AG09319 (cell line): ENCODE results near the gene RPL10.

ENCODE experiments used
- DNase-seq: peaks from one replicate; pipeline ENCODE4 v3.0.0-alpha.2; 2010; ENCODE audit warnings: low read depth; ENCODE audit errors: extremely low read depth
- CTCF ChIP-seq: IDR thresholded peaks from 2 replicates; pipeline ENCODE4 v1.5.1; 2011; ENCODE audit warnings: low read depth, mild to moderate bottlenecking, inconsistent platforms, low read length, moderate library complexity

Gene RPL10

GRCh38 chrX:154411981-154412340 is 13.8 kb downstream of the RPL10 start:
- DNase-seq: no peak
- TF ChIP-seq CTCF: no peak

GRCh38 chrX:154412468-154412867 is 14.3 kb downstream of the RPL10 start:
- DNase-seq: no peak
- TF ChIP-seq CTCF: no peak

- TF ChIP-seq CTCF: no peak
- DNase-seq: no peak
Observed at GRCh38 chrX:154413142-154413541, 15.0 kb downstream of the RPL10 start.

GRCh38 chrX:154417157-154417556 is 19.0 kb downstream of the RPL10 start:
- no peak for DNase-seq
- no peak for TF ChIP-seq CTCF

- TF ChIP-seq CTCF: no peak
Observed at GRCh38 chrX:154419189-154419588, 21.0 kb downstream of the RPL10 start.

GRCh38 chrX:154419688-154420401 is 21.7 kb downstream of the RPL10 start:
- TF ChIP-seq CTCF: no peak
- DNase-seq: no peak

More at GRCh38 chrX:154419189-154419588, 21.0 kb downstream of the RPL10 start:
- DNase-seq: no peak

GRCh38 chrX:154420402-154420756 is 22.2 kb downstream of the RPL10 start:
- TF ChIP-seq CTCF: no peak

More at GRCh38 chrX:154420402-154420756, 22.2 kb downstream of the RPL10 start:
- no peak for DNase-seq
